Activated effector memory CD4-positive, alpha-beta T cell treated with Interleukin-2 at 50 U/mL for 16 hours (primary cell): ENCODE measurements around the gene PSTPIP1.
A peak's percentile ranks its signal among the peaks of the same experiment; 100 is the strongest.

ENCODE experiments used
- DNase-seq: peaks from one replicate; pipeline ENCODE4 v3.0.0-alpha.2; 2020

The PSTPIP1 gene

GRCh38 chr15:76979331-76979925, 15.5 kb upstream of the PSTPIP1 start:
- DNase-seq: no peak

DNA sequence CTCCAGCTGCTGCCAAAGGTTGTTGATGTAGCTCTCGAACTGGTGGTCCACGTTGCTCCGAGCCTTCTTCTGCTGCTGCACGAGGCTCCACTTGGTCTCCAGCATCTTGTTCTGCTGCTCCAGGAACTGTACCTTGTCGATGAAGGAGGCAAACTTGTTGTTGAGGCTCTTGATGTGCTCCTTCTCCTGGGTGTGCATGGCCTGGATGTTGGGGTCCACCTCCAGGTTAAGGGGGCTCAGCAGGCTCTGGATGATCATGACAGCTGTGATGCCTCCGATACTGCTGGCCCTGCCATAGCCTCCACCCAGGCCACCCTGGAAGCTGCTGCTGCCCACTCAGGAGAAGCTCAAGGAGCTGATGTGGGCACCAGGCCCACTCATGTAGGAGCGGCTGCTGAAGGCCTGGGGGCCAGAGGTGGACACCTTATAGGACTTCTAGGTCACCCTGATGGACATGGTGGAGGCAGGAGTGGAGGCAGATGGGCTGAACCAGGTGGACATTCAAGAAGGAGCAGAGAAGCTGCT, 14.9 kb upstream of the PSTPIP1 start:
- DNase-seq: no peak

DNA sequence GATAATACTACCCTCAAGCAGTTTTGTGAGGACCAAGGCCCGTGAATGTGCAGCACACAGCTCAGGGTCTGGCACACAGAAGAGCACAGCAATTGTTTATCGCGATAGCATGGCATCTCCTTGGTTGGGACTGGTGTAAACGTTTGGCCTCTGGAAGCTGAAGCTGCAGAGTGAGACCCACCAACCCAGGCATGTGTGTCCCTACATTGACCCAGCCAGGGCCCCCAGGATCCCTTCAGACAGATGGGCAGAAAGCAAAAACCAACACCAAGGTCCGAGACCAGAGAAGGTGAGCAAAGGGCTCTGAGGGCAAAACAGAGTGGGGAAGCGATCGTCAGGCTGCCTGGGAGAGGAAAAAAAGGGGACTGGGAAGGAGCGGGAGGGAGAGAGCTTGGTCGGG, 12.6 kb upstream of the PSTPIP1 start:
- no peak for DNase-seq

DNA sequence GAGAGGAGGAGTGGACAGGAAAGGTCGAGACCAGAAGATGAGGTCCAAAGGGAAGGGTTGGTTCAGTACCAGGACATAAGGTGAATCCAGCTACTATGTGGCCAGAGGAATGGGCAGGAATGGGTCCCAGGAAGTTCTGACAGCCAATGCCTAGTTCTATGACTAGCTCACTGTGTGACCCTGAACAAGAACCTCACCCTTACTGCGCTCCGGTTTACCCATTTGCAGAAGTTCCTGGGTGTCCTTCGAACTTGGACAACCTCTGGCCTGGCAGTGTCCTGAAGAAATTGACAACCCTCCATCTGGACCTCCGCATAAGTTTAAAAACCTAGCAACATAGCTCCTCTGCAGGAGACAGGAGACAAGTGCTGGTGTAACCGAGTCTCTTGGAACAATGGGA, 12.2 kb upstream of the PSTPIP1 start:
- DNase-seq: no peak

DNA sequence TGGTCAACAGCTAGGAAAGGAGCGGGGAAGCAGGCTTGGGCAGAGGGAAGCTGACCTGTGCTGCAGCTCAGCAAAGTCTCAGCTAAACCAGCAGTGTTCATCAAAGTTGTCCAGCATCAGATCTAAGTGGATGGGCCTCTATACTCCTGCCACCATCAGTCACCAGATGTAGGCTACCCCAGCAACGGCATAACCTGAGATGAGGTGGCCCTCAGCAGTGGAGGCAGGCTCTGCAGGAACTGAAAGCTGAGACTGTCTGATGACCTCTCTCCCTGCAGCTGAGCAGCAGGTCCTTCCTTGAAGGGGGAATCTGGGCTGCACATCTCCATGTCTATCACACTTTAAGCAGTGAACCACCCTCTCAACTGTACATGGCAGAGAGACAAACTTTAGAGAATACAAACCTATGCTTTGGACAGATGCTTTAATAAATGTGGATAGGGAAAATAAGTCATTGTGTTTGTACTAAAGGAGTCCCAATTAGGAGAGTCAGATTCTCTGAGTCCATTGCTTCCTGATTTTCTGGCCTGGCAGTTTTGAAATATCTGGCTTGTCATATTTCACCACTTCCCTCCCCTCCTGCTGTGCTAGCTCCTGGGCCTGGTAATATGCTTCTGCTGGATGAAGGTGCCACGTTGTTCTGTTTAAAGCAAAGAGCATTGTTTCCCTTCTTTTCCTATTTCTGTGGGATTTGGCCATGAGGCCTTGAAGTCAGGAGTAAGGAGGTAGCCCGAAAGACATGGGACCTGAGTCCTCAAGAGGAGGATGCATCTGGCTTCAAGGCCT, 11.1 kb upstream of the PSTPIP1 start:
- no peak for DNase-seq

DNA sequence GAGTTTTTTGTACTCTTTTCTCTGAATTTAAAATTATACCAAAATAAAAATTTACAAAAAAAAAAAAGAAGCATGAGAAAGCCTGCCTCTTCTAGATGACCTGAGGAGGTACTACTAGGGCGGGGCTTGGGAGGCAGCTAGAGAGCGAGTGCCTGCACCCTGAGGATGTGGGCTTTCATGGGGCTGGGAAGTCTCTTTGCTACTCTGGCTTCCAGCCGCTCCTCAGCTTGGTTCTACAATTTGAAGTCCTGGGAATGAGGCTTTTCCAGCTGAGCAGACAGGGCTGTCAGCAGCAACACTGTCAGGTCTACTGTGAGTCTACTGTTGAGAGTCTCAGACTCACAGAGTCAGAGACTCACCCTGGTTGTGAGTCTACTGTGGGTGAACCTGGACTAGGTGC, 8.2 kb upstream of the PSTPIP1 start:
- no peak for DNase-seq

GRCh38 chr15:76987276-76987675, 7.7 kb upstream of the PSTPIP1 start:
- no peak for DNase-seq

- DNase-seq: no peak
Observed at GRCh38 chr15:76987896-76988860, 6.7 kb upstream of the PSTPIP1 start.

DNA sequence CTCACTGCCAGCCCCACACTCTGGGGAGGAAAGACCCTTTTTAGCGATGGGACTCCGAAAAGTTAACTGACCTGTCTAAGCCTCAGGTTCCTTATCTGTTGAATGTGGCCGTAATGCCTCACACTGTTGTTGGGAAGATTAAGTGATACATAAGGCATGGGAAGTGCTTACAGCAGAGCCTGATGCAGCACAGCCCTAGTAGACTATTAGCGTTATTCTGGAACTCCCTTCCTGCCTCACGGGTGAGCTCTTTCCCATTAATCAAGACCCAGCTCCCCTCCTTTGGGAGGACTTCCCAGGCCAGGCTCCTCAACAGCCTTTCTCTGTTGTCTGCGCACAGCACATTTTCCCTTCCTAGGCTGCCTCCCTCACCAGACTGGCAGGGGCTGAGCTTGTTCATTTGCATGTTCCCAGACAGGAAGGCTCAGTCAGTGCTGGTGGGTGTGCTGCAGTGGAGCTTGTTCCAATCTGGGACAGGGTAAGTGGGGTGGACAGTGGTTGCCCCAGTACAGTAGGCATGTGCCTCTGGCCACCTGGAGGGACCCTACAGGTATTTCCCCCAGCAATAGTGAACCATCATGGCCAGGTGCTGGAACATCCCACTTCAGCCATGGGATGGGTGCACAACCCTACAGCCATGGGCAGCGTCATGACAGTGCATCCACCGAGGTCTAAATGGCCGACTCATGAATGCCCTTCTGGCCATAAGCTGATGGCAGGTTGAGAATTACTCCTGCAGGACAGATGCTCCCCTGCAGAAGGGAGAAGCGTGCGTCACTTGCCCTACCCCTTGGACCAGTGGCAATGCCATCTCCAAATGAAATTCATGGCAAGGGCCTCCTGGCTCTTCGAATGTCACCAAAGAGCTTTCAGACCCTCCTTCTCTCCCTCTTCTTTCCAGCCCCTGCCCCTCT, 5.8 kb upstream of the PSTPIP1 start:
- DNase-seq: no peak

DNA sequence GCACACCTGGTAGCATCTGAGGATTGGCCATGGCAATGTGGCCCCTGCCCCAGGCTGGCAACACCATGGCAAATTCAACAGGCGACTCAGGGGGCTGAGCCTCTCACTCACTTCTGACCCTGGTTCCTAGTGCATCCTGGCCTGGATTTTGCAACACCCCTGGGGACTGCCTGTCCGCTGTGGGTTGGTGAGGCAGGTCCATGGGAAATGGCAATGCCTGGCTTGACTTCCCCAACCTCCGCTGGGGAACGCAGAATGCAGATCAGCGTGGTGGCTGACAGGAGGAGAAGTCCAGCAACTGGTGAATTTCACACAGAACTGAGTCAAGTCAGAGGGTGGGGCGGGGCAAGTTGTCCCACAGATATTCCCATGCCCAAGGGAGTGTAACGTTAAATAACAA, 3.9 kb upstream of the PSTPIP1 start:
- no peak for DNase-seq

GRCh38 chr15:76991741-76992645, 2.9 kb upstream of the PSTPIP1 start:
- DNase-seq: no peak

- no peak for DNase-seq
Observed at GRCh38 chr15:76993114-76993725, 1.7 kb upstream of the PSTPIP1 start.

DNA sequence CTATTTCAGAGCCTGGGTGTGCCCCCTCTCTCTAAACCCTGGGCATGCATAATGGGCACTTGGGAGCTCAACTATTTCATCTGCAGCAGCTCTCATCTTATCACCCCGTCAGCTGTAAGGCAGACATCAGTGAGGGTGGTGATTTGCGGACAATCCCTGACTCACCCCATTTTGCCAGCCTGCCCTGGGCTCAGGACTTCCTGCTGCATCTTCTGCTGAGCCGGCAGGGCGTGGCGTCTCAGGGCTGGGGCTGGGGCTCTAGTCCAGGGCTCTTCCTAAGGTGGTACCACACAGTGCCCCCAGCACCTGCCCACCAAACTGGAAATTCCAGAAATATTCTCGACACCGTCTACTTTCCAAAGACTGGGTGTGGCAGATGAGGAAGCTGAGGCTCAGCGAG, 925 bp upstream of the PSTPIP1 start:
- DNase-seq: peak; percentile 66

GRCh38 chr15:76994496-76994895, 430 bp upstream of the PSTPIP1 start:
- DNase-seq: no peak

- DNase-seq: no peak
Observed at GRCh38 chr15:76996076-76996525, 1.2 kb downstream of the PSTPIP1 start.

DNA sequence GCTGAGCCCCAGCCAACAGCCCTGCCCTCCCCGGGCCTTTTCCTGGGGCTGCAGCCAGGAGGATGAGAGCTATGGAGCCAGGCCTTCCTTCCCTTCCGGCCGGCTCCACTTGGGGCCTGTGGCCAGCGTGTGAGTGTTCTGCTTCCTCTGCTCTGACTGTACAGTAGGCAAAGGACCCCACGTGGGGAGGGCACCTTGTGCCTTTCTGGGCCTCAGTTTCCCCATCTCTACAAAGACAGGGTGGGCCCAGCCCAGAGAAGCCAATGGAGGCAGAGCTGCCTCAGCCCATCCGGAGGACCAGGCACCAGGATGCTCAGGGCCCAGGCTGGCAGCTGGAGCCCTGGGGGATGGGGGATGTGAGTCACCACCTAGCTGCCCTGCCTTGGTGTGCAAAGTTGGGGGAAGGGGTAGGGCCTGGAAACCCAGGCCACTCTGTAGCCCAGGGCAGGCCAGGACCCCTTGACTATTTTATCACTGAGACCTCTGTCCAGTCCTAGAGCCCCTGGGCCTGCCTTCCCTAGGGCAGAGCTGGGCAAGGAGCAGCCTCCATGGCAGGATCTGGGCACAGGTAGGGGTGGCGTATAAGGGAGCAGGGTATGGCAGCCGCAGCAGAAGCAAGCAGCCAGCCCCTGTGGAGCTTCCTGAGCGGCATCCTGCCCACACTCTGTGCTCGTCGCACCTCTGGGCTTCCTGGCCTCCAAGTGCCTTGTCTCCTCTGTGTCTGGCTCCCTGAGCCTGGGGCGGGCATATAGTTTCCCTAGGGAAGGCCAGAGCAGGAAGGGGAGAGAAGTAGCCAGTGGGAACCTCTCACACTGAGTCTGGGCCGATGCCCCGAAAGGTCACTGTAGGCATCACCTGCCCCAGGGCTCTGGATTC, 1.8 kb downstream of the PSTPIP1 start:
- peak; percentile 62 for DNase-seq

DNA sequence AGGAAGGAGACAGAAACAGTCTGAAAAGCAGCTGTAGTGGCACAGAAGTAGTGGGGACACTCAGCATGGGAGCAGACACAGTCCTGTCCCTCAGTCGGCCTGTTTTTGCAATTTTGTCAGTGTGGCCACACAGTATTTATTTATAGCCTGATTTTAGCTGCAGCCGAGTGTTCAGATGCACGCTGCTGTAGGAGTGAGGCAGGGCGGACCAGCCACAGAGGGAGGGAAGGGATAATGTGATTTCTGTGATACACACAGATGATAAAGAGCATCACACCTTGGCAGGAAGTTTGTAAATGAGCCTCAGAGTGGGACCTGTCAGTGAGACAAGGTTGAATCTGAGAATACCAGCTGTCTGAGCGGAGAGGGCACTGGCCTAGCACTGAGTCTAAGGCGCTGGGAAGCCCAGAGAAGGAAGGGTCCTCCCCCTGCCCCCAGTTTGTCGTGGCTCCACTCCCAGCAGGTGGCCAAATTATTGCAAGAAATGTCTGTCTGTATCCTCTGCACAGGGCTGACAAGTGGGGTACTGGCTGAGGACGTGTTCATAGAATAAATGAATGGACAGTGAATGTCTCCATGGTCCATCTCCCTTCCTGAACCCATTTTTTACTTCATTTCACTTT, 3.8 kb downstream of the PSTPIP1 start:
- no peak for DNase-seq

DNA sequence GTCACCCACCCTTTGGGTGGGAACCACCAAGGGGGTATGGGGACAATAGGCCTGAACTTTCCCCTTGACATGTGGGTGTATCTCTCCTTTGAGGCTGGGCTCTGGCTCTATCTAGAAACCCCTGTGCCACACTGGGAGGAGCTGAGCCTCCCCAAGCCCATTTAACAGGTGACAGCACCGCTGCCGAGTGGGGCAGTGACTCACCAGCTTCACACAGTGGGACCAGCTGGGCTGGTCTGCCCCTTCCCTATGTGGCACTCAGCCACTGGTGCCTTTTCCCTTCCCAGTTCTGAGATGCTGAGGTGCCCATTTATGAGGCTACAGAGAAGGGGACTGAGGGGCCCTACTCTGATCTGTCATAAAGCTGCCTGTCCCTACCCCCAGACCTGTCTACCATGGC, 5.1 kb downstream of the PSTPIP1 start:
- DNase-seq: no peak

- DNase-seq: no peak
Observed at GRCh38 chr15:77001351-77001750, 6.4 kb downstream of the PSTPIP1 start.
